ENCODE measurements around the gene SMYD4. TPM values are rescaled to one million over a fixed set of nuclear protein-coding genes. Genes with fewer than 3 reads are reported as not detected.
"Not testable (repeated sequence)": the region's sequence is repeated elsewhere in the genome, so short reads cannot be mapped to it uniquely, and the experiment has no call there.

The SMYD4 gene
- polyA plus RNA-seq (ENCODE audit: insufficient read length in 12 of 12): 10 to 100 TPM in 4 of 12 donors, 1 to 10 TPM in 7, not detected in 1; 6.3 to 17.1 (median 7.7) TPM
- long read RNA-seq, donor 1, partial matches to known transcripts: 5 of 5 reads
- long read RNA-seq, donor 1, other reads (novel, unspliced or antisense): 0 of 5 reads
- long read RNA-seq, donor 2: 0 reads
- long read RNA-seq, donor 3, full-length matches to known transcripts: 1 of 1 reads
- long read RNA-seq, donor 3, partial matches to known transcripts: 0 of 1 reads
- long read RNA-seq, donor 3, other reads (novel, unspliced or antisense): 0 of 1 reads
- long read RNA-seq, donor 4: 0 reads
- long read RNA-seq, donor 5, full-length matches to known transcripts: 3 of 8 reads
- long read RNA-seq, donor 5, partial matches to known transcripts: 5 of 8 reads
- long read RNA-seq, donor 5, other reads (novel, unspliced or antisense): 0 of 8 reads
- long read RNA-seq, donor 6: 0 reads
- long read RNA-seq, donor 7: 0 reads
- long read RNA-seq, donor 8, full-length matches to known transcripts: 4 of 4 reads
- long read RNA-seq, donor 8, partial matches to known transcripts: 0 of 4 reads
- long read RNA-seq, donor 8, other reads (novel, unspliced or antisense): 0 of 4 reads
- long read RNA-seq, donor 9: 0 reads
- long read RNA-seq, donor 10, full-length matches to known transcripts: 1 of 1 reads
- long read RNA-seq, donor 10, partial matches to known transcripts: 0 of 1 reads
- long read RNA-seq, donor 10, other reads (novel, unspliced or antisense): 0 of 1 reads
- long read RNA-seq, donor 11, partial matches to known transcripts: 42 of 60 reads
- long read RNA-seq, donor 11, other reads (novel, unspliced or antisense): 17 of 60 reads

- peak; percentile 88 for DNase-seq
Measured at GRCh38 chr17:1829592-1830257, at the start of gene SMYD4, which contains the start of gene RPA1. TSS of gene SMYD4 (minus strand) at chr17:1829902. CDS start at chr17:1827994, 1,908 bp downstream. TSS of gene RPA1 (plus strand) at chr17:1830005. CDS start at chr17:1830094, 89 bp downstream.

GRCh38 chr17:1878419-1879121 is 48.9 kb upstream of the SMYD4 start:
- DNase-seq: no peak

GRCh38 chr17:1875597-1875996 is 45.9 kb upstream of the SMYD4 start:
- no peak for DNase-seq

GRCh38 chr17:1873418-1873817 is 43.7 kb upstream of the SMYD4 start:
- DNase-seq: no peak

GRCh38 chr17:1872976-1873375 is 43.3 kb upstream of the SMYD4 start:
- DNase-seq: no peak

- DNase-seq: no peak
Measured at GRCh38 chr17:1872254-1872653, 42.6 kb upstream of the SMYD4 start.

GRCh38 chr17:1871756-1872155 is 42.1 kb upstream of the SMYD4 start:
- DNase-seq: no peak

- no peak for DNase-seq
Measured at GRCh38 chr17:1870592-1870991, 40.9 kb upstream of the SMYD4 start.

DNA sequence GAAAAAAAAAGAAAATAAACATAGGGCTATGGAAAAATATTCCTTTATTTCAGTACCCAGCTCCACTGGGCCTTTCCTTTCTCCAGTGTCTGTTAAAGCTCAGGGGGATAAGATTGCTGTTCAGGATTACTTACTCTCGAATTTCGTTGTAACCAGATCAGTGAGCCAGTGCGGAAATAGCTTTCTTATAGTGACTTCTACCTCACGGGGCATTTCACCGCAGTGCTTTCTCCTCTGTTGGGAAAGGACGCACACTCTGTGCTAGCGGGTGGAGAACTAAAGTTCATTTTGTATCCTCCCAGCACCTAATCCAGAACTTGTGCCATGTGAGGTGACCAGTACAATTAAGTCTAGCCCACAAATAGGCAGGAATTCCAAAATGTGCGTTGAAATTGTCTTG is 38.4 kb upstream of the SMYD4 start:
- no peak for DNase-seq

- DNase-seq: no peak
Measured at GRCh38 chr17:1867307-1867706, 37.6 kb upstream of the SMYD4 start.

DNA sequence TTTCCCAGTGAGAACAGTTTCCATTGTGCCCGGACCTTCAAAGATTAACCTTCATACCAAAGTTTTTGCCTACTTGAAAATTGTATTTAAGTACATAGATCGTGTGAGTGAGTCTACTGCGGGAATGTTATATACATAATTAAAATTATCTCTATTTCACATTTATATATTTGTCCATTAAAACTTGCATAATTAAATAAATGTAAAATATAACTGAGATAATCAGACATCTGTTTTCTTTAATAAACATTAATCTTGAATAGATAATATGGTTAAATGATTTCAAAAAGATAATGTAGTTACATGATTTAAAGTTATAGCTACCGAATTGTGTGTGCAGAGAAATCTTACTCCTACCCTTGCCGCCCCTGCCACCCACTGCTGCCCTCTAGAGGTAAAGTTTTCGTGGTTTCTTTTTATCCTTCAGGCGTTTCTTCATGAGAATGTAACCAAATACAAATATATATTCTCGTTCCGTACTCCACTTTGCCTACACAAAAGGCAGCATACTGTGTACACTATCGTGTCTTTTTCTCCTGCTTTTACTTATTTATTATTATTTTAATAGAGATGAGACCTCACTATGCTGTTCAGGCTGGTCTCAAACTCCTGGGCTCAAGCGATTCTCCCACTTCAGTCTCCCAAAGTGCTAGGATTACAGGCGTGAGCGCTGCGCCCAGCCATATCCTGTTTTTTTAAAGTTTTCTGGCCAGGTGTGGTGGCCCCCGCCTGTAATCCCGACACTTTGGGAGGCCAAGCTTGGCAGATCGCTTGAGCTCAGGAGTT is 35.7 kb upstream of the SMYD4 start:
- DNase-seq: peak; percentile 17

DNA sequence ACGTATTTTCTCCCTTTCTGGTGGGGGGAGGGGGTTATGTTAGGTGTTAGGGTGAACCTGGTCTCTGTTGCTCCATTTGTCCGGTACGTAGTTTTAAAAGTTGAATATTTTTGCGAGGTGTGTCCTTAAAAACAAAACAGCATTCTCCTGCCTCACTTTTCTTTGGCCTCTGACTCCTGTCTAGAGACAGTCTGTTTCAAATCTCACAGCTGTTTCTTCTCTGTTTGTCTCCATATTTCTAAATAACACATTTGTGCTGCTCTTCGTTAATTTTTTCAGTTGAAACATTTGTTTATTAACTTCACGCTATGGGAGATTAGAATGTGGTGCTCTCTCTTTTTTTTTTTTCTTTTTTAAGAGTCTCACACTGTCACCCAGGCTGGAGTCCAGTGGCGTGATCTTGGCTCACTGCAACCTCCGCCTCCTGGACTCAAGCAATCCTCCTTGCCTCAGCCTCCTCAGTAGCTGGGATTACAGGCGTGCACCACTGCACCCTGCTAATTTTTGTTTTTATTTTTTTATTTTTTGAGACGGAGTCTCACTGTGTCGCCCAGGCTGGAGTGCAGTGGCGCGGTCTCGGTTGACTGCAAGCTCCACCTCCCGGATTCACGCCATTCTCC is 31.8 kb upstream of the SMYD4 start:
- no peak for DNase-seq

DNA sequence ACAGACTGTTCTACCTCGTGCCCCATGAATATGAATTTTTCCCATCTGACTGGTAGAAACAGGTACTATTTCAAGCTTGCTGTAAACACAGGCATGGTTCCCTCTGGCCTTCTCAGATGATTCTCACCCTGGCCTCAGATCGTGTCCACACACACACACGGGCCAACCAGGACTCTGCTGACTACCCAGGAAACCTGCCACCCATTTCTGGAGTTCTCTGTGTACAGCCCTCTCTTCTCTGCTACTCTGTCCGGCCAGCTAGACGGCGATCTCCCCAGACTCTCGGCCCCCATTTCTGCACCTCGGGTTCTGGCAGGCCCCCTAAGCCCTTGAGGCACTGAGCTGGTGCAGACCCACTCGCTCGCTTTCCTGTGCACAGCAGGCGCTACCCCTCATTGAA is 31.3 kb upstream of the SMYD4 start:
- DNase-seq: no peak

DNA sequence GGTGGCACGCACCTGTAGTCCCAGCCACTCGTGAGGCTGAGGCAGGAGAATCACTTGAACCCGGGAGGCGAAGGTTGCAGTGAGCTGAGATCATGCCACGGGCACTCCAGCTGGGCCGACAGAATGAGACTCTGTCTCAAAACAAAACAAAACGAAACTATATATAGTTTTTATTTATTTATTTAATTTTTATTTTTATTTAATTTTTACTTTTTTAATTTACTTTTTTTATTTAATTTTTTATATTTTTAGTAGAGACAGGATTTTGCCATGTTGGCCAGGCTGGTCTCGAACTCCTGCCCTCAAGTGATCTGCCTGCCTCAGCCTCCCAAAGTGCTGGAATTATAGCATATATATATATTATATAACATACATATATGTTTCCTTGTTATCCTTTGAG is 26.8 kb upstream of the SMYD4 start:
- DNase-seq: not testable (repeated sequence)

GRCh38 chr17:1853698-1854097 is 24.0 kb upstream of the SMYD4 start:
- no peak for DNase-seq

GRCh38 chr17:1852327-1852726 is 22.6 kb upstream of the SMYD4 start:
- DNase-seq: no peak

- DNase-seq: no peak
Measured at GRCh38 chr17:1847191-1847590, 17.5 kb upstream of the SMYD4 start.

DNA sequence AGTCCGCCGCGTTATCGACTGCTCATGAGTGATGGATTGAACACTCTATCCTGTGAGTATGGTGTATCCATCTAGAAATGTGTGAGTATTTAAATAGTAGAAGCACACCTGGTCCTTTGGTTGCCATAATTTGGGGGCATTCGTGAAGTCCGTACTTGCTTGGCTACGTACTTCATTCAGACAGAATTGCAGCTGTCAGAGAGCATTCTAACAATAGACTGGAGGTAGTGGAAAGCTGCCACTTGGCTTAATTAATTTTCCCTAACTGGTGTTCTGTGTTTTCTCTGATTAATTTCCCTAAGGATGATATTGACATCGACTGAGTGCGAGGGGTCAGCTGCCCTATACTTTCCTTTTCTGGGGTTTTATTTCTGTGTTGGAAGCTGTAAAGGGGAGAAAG is 14.2 kb upstream of the SMYD4 start:
- DNase-seq: no peak

DNA sequence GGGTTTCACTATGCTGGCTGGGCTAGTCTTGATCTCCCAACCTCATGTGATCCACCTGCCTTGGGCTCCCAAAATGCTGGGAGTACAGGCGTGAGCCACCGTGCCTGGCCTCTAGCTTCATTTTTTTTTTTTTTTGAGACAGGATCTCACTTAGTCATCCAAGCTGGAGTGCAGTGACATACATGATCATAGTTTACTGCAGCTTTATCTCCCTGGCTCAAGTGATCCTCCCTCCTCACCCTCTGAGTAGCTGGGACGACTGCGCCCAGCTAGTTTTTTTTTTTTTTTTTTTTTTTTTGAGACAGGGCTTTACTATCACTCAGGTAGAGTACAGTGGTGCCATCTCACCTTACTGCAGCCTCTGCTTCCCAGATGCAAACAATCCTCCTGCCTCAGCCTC is 9.8 kb upstream of the SMYD4 start:
- DNase-seq: no peak
